Germinal center (tissue), 1 donor: Measurements from ENCODE around the gene BCL10.

Experiments
- DNase-seq: peaks from one replicate; pipeline ENCODE4 v3.0.0; 2012; ENCODE audit warnings: mixed read lengths, low spot score

Gene BCL10

GRCh38 chr1:85297855-85298629 lies 21.6 kb upstream of the BCL10 start:
- DNase-seq = peak; percentile 62

GRCh38 chr1:85297538-85297854 lies 21.1 kb upstream of the BCL10 start:
- DNase-seq = no peak

GRCh38 chr1:85296980-85297379 lies 20.5 kb upstream of the BCL10 start:
- no peak for DNase-seq

- no peak for DNase-seq
Measured at GRCh38 chr1:85295654-85296053, 19.2 kb upstream of the BCL10 start.

- no peak for DNase-seq
Measured at GRCh38 chr1:85295006-85295431, 18.6 kb upstream of the BCL10 start.

- DNase-seq = no peak
Measured at GRCh38 chr1:85290826-85291225, 14.4 kb upstream of the BCL10 start.

GRCh38 chr1:85289848-85290335 lies 13.5 kb upstream of the BCL10 start:
- peak; percentile 47 for DNase-seq

GRCh38 chr1:85289207-85289847 lies 12.9 kb upstream of the BCL10 start:
- no peak for DNase-seq

- no peak for DNase-seq
Measured at GRCh38 chr1:85284202-85284601, 7.8 kb upstream of the BCL10 start.

GRCh38 chr1:85283475-85284199 lies 7.2 kb upstream of the BCL10 start:
- no peak for DNase-seq

- DNase-seq = no peak
Measured at GRCh38 chr1:85282424-85282823, 6.0 kb upstream of the BCL10 start.

GRCh38 chr1:85280636-85281035 lies 4.2 kb upstream of the BCL10 start:
- no peak for DNase-seq

- DNase-seq = no peak
Measured at GRCh38 chr1:85279458-85280080, 3.1 kb upstream of the BCL10 start.

- no peak for DNase-seq
Measured at GRCh38 chr1:85278853-85279314, 2.5 kb upstream of the BCL10 start.

GRCh38 chr1:85277802-85278201 lies 1.4 kb upstream of the BCL10 start:
- DNase-seq = no peak

- DNase-seq = no peak
Measured at GRCh38 chr1:85276978-85277639, 677 bp upstream of the BCL10 start.

- peak; percentile 71 for DNase-seq
Measured at GRCh38 chr1:85275701-85276214, 674 bp downstream of the BCL10 start.

- DNase-seq = no peak
Measured at GRCh38 chr1:85274969-85275453, 1.4 kb downstream of the BCL10 start.

GRCh38 chr1:85273397-85273796 lies 3.0 kb downstream of the BCL10 start:
- DNase-seq = no peak

GRCh38 chr1:85268801-85269585 lies 7.4 kb downstream of the BCL10 start:
- no peak for DNase-seq

GRCh38 chr1:85267313-85267712 lies 9.1 kb downstream of the BCL10 start:
- no peak for DNase-seq
